ENCODE measurements around the gene NDC80. TPM values are rescaled to one million over a fixed set of nuclear protein-coding genes. Genes with fewer than 3 reads are reported as not detected.

The NDC80 gene
- polyA plus RNA-seq, 12 donors, result 6.5 to 23.0 (median 13.8) TPM; not detected in 1

DNA sequence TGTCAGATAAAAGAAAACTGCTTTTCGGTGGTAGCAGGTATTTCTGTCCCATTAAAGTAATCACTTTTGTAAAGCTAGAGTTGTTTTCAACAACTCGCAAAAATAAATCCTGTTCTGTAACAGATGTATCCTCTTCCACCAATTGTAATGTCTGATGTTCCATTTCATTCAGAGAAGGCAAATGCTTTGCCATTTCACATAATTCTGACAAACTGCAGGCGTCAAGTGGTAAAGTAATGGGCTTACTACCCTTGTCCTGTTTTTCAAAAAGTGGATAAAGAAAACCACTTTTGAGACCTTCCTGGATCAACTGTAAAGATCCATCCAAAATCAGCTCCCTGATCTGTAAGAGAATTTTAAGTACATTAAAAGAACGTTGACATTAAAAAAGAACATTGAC lies 16.7 kb upstream of the NDC80 start:
- DNase-seq, result no peak

DNA sequence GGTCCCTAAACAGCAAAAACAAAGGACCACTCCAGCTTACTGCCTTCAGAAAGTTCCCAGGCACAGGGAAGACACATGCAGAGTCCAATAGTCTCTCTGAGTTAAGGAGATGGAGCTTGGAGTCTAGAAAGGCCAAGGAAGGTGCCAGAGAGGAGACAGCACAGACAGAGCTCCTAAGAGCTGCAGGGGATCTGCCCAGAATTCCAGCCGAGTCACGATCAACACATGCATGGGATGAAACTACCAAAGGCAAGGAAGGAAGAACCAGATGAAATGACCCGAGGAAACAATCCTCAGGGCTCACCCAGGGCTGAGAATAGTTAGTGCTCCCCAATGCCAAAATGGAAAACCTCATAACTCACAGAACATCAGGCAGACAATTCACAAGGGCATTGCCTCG lies 15.5 kb upstream of the NDC80 start:
- no peak for DNase-seq

DNA sequence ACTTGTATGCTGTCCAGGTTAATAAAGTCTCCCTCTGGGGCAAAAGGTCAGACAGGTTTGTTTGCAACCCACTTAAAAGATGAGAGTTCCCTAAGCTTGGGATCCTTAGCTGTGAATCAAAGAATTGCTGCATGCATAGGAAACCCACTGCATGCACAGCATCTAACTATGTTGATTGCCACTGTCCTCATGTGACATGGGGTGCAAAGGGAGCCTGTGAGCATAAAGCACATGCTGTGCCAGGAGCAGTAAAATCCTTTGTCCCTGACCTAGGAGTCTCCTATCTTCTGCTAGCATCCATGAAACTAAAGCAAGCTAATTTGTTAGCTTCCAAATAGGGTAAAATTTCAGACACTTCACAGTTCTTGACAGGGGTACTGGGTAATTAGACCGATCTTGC lies 13.8 kb upstream of the NDC80 start:
- no peak for DNase-seq

DNA sequence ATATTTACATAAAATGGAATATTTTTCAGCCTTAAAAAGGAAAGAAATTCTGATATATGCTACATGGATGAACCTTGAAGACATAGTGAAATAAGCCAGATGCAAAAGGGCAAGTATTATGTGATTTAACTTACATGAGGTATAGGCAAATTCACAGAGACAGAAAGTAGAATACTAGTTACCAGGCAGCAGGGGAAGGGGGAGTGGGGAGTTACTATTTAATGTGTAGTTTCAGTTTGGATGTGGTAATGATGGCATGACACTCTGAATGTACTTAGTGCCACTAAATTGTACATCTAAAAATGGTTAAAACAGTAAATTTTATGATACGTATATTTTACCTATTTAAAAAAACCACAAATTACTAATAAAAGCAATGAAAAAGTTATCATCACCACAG lies 12.1 kb upstream of the NDC80 start:
- DNase-seq, result no peak

DNA sequence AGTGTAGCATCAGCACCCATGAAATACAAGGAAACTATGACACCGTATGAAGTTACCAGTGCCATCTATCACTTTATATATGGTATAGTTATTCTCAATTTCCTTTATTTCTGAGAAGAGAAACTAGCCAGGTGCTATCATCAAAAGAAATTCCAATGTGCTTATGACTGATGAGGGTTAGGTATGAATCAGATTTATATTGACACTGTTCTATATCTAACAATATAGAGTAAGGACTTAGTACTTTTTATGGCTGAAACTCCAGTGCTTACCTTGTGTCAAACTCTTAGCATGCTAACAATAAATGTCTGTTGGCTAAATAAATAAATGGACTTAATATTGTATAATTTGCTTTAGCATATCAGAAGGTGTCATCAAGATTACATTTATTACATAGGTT lies 7.0 kb upstream of the NDC80 start:
- DNase-seq, result no peak

DNA sequence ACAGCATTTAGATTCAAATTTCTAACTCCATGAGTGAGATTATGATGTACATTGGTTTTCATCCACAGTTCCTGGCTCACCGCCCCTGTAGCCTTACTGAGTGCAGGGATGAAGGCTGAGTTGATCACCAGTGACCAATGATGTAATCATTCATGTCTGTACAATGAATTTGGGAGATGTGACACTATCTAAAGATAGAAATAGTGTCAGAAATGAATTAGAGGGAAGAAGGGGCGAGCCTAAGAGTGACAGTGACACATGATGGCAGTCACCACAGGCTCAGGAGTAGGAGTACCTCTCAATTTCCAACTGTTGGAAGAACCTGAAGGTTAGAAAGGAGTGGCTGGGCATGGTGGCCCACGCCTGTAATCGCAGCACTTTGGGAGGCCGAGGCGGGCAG lies 3.2 kb upstream of the NDC80 start:
- no peak for DNase-seq

DNA sequence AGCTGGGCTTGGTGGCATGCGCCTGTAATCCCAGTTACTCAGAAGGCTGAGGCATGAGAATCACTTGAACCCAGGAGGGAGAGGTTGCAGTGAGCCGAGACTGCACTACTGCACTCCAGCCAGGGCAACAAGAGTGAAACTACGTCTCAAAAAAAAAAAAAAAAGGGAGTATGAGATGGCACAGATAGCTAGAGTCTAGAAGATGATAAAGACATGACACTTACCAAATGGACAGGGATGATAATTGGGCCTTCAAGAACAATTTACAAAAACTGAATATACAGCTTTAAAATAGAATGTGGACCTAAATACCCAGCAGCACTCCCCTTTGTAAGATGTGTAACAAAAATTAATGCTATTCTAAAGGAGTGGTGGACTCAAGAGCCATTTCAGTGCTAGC lies 2.8 kb upstream of the NDC80 start:
- no peak for DNase-seq

DNA sequence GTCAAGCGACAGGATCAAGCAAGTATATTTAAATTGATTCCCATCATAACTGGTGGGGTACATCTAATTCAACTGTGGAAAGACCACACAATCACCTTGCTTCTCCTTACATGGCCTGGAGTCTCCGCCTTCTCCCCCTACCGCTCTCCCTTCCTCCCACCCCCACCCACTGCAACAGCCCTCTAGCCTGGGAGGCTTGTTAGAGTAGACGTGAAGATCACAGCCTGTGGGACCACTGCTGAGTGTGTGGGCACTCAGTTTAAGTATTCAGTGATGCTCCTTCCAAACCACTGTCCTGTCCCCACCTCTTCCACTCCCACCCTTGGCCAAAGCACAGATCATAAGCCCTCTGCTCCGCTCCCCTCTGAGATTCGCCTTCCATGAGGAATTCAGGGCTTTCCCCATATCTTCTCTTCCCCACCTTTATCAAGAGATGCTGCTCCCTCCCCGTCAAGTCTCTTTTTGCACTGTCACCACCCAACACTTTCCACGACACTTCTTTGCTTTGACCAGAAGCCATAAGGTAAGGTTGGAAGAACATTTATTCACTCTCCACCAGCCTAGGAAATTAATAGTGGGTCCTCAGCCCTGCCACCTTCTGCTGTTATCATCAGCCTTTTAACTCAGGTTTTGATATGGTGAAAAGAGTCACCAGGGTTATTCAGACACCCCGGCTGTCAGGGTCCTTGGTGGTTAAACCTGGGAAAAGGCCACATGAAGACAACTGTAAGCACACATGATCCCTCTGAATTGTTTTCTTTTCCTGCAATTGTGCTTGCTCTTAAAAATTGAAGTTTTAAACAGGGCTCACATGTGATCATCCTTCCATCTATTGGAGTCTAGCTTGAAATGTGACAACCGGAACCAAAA lies 1.8 kb upstream of the NDC80 start:
- DNase-seq, result no peak

DNA sequence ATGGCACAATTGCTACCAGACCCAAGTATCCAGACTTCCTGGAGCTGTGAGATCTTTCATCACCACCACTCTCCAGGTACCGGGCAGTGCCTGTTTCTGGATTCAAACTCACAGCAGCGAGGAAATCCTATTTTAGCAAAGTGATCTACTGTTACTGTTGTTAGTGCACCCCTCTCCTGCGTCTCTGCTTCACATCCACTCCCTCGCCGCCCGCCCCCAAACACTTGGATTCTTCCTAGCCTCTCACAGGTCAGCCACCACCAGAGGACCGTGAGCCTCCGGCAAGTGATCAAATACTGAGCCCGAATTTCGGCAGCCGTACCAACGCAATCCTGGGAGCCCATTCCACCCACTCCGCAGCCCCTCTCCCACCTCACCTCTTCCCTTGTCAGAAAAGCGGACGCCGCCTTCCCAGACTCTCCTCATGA lies 571 bp upstream of the NDC80 start:
- no peak for DNase-seq

DNA sequence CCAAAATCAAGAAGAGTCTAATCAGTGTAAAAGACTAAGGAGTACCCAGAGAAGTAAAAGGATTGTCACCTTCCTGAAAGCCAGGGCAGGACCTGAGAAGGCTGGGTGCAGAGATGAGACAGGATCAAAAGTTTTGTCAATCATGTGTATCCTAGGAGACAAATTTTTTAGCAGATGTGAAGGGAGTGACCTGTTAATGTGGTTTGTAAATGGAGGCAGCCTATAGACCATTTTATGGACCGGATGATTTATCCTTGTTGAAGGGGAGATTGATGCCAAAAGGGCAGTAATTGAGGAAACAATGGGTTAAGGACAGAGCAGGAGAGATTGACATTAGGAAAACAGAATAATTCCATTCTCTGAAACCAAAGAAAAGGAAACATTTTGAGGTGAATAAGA lies 813 bp downstream of the NDC80 start:
- DNase-seq, result no peak

DNA sequence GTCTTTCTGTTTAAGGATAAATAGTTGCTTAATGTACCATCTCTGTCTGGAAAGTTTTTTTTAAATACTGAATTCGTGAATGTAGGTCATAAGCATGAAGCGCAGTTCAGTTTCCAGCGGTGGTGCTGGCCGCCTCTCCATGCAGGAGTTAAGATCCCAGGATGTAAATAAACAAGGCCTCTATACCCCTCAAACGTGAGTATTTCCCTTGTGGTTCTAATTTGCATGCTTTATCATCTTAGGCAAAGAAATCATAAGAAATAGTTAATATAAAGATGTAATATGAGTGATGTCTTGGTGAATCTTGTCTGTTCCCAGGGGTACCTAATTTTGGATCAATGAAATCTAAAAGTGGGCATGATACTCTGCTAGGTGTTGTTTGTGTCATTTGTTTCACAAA lies 1.5 kb downstream of the NDC80 start:
- no peak for DNase-seq

DNA sequence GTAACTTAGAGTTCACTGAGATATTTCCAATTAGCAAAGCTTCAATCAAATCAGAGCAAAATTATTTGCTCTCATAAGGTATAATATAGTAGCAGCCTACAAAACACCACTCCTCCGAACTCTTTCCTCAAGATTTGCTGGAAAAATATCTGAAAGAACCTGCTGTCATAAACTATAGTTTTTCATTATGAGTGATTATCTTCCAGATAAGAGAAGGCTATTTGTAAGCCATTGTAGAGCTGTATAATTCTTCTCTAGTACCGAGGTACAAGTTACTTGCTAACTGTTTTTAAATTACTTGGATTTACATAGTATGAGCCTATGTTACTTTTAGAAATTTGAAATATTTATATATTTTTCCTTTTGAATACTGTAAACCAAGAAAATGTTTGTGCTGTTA lies 2.1 kb downstream of the NDC80 start:
- DNase-seq, result no peak

DNA sequence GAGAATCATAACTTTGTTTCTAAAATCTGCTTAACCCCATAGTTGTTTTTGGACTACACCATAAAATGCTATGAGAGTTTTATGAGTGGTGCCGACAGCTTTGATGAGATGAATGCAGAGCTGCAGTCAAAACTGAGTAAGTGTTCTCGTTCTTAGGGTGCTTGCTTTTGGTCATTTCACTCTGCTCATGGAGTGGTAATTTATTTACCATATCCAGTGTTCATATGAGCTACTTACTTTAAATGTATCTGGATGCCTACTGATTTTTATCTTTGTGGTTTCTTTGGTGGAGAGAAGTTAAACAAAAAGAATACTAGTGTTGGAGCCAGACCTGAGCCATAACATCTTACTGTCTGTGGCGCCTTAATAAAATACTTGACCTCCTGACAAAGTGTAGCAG lies 16.4 kb downstream of the NDC80 start:
- no peak for DNase-seq

DNA sequence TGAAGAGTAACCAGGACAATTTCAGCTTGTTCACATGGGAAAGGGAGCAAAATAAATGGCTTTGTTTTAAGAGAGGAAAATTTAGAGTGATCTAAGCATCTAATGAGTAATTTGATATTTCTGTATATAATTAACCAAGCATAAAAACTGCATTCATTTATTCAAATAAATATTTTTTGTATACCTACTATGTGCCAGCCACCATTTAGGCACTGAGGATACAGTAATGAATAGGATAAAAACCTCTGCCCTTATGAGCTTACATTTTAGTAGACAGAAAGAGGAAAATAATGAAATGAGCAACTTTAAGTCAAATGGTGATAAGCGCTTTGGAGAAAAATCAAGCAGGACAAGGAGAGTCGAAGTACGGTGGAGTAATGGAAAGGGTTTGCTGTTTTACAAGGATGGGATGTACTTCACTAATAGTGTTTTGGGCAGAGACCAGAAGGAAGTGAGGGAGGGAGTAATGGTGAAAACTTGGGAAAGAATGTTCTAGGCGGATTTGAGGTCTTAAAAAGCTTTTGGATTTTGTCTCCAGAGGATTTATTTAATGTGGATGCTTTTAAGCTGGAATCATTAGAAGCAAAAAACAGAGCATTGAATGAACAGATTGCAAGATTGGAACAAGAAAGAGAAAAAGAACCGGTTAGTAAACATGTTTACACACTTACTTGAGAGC lies 17.4 kb downstream of the NDC80 start:
- DNase-seq, result no peak

DNA sequence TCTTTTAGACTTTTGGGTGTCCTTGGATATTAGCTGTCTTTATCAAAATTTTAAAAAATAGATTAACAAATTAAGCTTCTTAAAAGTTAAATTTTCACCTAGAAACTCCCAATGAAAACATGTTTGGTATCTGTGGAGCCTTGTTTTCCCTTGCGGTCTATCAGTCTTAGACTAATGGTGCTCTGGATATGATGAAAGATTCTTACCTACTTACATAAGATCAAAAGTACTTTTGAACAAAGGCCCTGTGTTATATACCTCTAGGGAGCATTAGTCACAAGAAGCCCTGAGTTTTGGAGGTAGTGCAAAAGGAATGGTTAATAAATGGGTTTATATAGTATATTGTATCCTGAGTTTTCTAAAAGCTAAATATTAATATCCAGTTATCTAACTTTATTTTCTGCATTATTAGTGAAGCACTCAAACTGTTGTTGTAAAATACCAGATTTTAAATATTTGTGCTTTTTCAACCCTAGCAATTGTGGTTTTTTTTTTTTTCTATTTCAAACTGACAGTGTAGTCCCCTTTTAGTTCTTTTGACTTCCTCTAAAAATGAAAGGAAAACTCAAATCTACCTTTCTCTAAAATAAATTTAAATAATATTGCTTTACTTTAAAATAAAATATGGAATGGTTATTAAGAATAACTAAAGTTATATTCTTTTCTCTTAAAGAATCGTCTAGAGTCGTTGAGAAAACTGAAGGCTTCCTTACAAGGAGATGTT lies 18.1 kb downstream of the NDC80 start:
- DNase-seq, result no peak

DNA sequence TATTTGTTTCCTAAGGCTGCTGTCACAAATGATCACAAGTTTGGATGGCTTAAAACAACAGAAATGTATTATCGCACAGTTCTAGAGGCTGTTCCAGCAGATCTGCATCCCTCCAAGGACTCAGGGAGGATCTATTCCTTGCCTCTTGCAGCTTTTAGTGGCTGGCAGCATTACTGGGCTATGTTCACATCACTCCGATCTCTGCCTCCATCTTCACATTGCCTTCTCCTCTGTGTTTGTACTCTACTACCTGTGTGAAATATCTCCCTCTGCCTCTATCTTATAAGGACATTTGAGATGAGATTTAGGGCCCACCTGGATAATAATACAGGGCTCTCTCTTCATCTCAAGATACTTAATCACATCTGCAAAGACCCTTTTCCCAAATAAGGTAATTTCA lies 18.9 kb downstream of the NDC80 start:
- no peak for DNase-seq

DNA sequence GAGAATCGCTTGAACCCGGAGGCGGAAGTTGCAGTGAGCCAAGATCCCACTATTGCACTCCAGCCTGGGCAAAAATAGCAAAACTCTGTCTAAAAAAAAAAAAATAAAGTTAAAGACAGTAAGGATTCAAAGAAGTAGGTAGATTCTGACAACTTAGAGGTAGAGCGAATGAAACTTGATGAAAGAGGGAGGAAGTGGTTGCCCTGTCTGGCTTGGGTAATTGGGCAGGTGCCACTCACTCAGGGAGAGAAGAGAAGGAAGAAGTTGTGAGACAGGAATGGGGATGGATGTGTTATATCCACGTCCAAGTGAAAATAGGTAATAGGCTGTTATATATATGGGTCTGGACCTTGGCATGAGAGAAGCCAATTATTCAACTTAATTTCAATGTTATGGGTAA lies 26.3 kb downstream of the NDC80 start:
- DNase-seq, result no peak

DNA sequence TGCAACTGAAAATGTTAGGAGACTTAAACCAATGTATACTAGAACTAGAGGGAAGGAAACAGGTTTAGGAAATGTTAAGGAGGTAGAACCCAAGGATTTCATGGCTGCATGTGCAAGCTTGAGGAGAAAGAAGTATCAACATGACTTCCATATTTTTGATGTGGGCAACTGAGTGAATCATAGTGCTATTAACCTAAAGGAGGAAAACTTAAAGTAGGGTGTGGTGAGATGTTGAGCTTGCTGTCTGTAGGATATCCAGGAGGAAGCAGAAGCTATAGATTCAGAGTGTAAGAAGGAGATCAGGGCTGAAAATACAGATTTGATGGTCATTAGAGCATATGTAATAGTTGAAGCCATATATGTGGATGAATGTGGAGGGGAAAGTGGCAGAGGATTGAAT lies 31.5 kb downstream of the NDC80 start:
- DNase-seq, result no peak

DNA sequence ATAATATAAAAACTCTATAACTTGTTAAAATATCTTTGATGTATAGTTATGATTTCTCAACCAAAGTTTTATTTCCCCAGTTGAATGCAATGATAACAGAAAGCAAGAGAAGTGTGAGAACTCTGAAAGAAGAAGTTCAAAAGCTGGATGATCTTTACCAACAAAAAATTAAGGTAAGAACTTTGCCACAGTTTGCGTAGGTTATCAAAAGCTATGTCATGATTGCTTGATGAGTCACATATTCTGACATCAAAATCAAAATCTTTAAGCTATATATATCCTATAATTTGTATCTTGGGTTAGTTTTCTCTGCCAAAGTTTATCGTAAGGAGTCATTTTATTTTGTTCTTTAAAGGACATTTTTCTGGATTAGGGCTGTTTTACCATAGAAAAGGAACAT lies 35.0 kb downstream of the NDC80 start:
- DNase-seq, result no peak

DNA sequence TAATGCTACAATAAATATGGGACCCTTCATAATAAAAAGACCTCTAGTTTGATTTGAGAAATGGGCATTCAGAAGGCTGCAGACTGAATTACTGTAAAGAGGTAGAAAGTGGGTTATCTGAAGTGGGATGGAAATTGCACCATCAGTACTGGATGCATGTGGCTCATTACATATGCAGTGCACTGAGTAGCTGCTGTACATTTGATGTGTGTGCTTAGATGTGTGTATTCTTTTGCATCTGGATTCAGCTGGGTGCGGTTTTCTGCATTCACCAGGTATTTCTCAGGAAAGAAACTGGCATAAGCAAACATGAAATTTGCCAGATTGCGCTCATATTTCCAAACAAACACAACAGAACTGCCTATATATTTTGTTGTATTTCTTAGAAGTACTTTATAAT lies 38.2 kb downstream of the NDC80 start:
- no peak for DNase-seq

DNA sequence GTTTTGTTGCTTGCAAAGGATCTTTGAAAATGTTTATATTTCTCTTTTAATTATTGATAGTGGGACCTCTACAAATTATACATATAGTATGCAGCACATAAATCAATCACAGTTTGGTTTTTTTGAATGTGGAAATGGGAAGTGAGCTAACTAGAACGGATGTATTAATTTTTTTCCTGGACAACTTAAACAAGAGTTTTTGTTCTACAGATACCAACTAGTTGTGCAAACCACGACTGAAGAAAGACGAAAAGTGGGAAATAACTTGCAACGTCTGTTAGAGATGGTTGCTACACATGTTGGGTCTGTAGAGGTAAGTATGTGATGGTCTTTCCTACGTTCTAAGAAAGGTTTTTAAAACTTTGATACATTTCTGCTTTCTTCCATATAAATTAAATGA lies 39.2 kb downstream of the NDC80 start:
- DNase-seq, result no peak

DNA sequence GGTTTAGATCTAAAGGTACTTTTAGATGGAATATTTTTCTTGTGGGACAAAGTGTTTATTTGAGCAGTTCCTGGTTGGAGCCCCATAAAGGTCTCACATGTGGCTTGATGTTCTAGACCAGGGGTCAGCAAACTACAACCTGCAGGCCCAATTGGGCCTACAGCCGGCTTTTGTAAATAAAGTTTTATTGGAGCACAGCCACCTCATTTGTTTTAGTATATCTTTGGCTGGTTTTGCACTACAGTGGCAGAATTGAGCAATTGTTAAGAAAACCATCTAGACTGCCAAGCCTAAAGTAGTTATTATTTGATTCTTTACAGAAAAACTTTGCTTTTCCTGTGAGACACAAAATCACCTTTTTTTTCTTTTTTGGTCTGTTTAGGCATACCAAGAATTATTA lies 41.6 kb downstream of the NDC80 start:
- DNase-seq, result no peak

DNA sequence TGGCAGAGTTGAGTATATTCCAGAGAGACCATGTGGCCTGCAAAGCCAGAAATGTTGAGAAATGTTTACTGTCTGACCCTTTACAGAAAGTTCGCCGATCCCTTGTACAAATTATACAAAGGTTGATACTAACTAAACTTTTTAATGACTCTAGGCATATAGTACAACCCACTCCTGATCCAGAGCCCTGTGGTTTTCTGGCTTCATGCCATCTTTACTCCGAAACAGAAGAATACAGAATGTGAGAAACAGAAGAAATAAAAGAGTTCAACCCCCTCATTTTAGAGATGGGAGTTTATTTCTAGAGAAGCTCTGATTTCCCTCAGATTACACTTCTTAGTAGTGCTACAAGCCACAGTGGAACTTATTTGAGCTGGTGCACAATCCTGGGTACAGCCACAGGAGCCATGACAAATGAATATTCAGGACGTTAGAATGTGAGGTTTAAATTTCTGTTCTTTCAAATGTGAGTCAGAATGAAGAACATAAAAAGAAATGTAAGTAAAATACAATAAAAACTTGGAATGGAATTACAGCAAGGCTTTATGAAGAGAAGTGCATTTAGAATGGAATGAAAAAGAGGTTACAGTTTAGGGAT lies 46.1 kb downstream of the NDC80 start:
- DNase-seq, result no peak
